ENCODE data around the gene IL10RB. TPM values are rescaled to one million over a fixed set of nuclear protein-coding genes. Genes with fewer than 3 reads are reported as not detected.

The IL10RB gene
- polyA plus RNA-seq, 4 donors = 30.9 to 90.6 (median 44.0) TPM

GRCh38 chr21:33334824-33335223, 68.7 kb downstream of the IL10RB start:
- Histone ChIP-seq H3K4me3 (ENCODE audit: low read depth in 1 of 3, low read length in 3 of 3) (no peak overlapping the region), H3K27me3 (ENCODE audit: control insufficient read depth in 3 of 3, insufficient read depth in 3 of 3, low read length in 3 of 3) (no peaks in the 10 kb centered on the region), H3K36me3 (ENCODE audit: control insufficient read depth in 3 of 3, insufficient read depth in 2 of 3, low read depth in 1 of 3, low read length in 3 of 3) (peaks cover 0 to 34% (median 3%) of the 10 kb centered on the region in 3 donors), H3K9me3 (ENCODE audit: control insufficient read depth in 2 of 2, insufficient read depth in 1 of 2, low read depth in 1 of 2, low read length in 1 of 2) (peaks cover 0 to 22% of the 10 kb centered on the region in 2 donors), H3K4me1 (ENCODE audit: control insufficient read depth in 3 of 3, insufficient read depth in 2 of 3, low read depth in 1 of 3, low read length in 2 of 3) (peaks cover 0 to 1% (median 0%) of the 10 kb centered on the region in 3 donors), H3K27ac (ENCODE audit: low read depth in 1 of 3, low read length in 2 of 3) (no peak overlapping the region)
- 74 to 86% (median 80%) methylated on average over 2 of the region's 2 CpGs for WGBS, 3 donors
- FAIRE-seq (no peak), DNase-seq (no peak)

- Histone ChIP-seq H3K36me3 (ENCODE audit: control insufficient read depth in 3 of 3, insufficient read depth in 2 of 3, low read depth in 1 of 3, low read length in 3 of 3) (peaks cover 4 to 38% (median 13%) of the 10 kb centered on the region in 3 donors), H3K4me3 (ENCODE audit: low read depth in 1 of 3, low read length in 3 of 3) (no peak overlapping the region), H3K27me3 (ENCODE audit: control insufficient read depth in 3 of 3, insufficient read depth in 3 of 3, low read length in 3 of 3) (no peaks in the 10 kb centered on the region), H3K27ac (ENCODE audit: low read depth in 1 of 3, low read length in 2 of 3) (no peak overlapping the region), H3K9me3 (ENCODE audit: control insufficient read depth in 2 of 2, insufficient read depth in 1 of 2, low read depth in 1 of 2, low read length in 1 of 2) (peaks cover 0 to 5% of the 10 kb centered on the region in 2 donors), H3K4me1 (ENCODE audit: control insufficient read depth in 3 of 3, insufficient read depth in 2 of 3, low read depth in 1 of 3, low read length in 2 of 3) (no peaks in the 10 kb centered on the region)
- DNase-seq (no peak), FAIRE-seq (no peak)
- 92 to 98% (median 97%) methylated on average over 1 of the region's 1 CpG for WGBS, 3 donors
Observed at GRCh38 chr21:33339135-33339534, 73.0 kb downstream of the IL10RB start.

GRCh38 chr21:33339918-33340317, 73.8 kb downstream of the IL10RB start:
- H3K36me3 ChIP-seq (ENCODE audit: control insufficient read depth in 3 of 3, insufficient read depth in 2 of 3, low read depth in 1 of 3, low read length in 3 of 3) = peaks cover 4 to 36% (median 13%) of the 10 kb centered on the region in 3 donors
- DNase-seq = no peak
- H3K4me3 ChIP-seq (ENCODE audit: low read depth in 1 of 3, low read length in 3 of 3) = no peak overlapping the region
- 47 to 68% (median 60%) methylated on average over 2 of the region's 2 CpGs for WGBS, 3 donors
- FAIRE-seq = no peak
- H3K27ac ChIP-seq (ENCODE audit: low read depth in 1 of 3, low read length in 2 of 3) = no peak overlapping the region
- no peaks in the 10 kb centered on the region for H3K9me3 ChIP-seq (ENCODE audit: control insufficient read depth in 2 of 2, insufficient read depth in 1 of 2, low read depth in 1 of 2, low read length in 1 of 2)
- H3K27me3 ChIP-seq (ENCODE audit: control insufficient read depth in 3 of 3, insufficient read depth in 3 of 3, low read length in 3 of 3) = no peaks in the 10 kb centered on the region
- H3K4me1 ChIP-seq (ENCODE audit: control insufficient read depth in 3 of 3, insufficient read depth in 2 of 3, low read depth in 1 of 3, low read length in 2 of 3) = no peaks in the 10 kb centered on the region

GRCh38 chr21:33345751-33346238, 79.6 kb downstream of the IL10RB start:
- FAIRE-seq (no peak), DNase-seq (no peak)
- Histone ChIP-seq H3K36me3 (ENCODE audit: control insufficient read depth in 3 of 3, insufficient read depth in 2 of 3, low read depth in 1 of 3, low read length in 3 of 3) (peaks cover 4 to 41% (median 21%) of the 10 kb centered on the region in 3 donors), H3K4me1 (ENCODE audit: control insufficient read depth in 3 of 3, insufficient read depth in 2 of 3, low read depth in 1 of 3, low read length in 2 of 3) (no peaks in the 10 kb centered on the region), H3K27me3 (ENCODE audit: control insufficient read depth in 3 of 3, insufficient read depth in 3 of 3, low read length in 3 of 3) (no peaks in the 10 kb centered on the region), H3K9me3 (ENCODE audit: control insufficient read depth in 2 of 2, insufficient read depth in 1 of 2, low read depth in 1 of 2, low read length in 1 of 2) (no peaks in the 10 kb centered on the region), H3K27ac (ENCODE audit: low read depth in 1 of 3, low read length in 2 of 3) (no peak overlapping the region), H3K4me3 (ENCODE audit: low read depth in 1 of 3, low read length in 3 of 3) (no peak overlapping the region)
- 91 to 95% (median 92%) methylated on average over 5 of the region's 5 CpGs for WGBS, 3 donors

Other genes starting within 250 kb of the IL10RB start
- gene OLIG2, start 240.4 kb upstream of the IL10RB start, polyA plus RNA-seq = under 1 TPM in 1 of 4 donors, not detected in 3; 0.01 TPM
- gene OLIG1, start 196.2 kb upstream of the IL10RB start, polyA plus RNA-seq = not detected
- gene IFNAR2, start 36.4 kb upstream of the IL10RB start, polyA plus RNA-seq = 10 to 100 TPM in 3 of 4 donors, 1 to 10 TPM in 1; 4.9 to 29.7 (median 14.2) TPM
- 10 to 100 TPM in 2 of 4 donors, 1 to 10 TPM in 2; 6.0 to 31.0 (median 17.3) TPM for gene IFNAR1, start 58.6 kb downstream of the IL10RB start, polyA plus RNA-seq
- 100 to 1,000 TPM in 1 of 4 donors, 10 to 100 TPM in 3; 42.8 to 121 (median 68.8) TPM for gene IFNGR2, start 137.0 kb downstream of the IL10RB start, polyA plus RNA-seq
- 10 to 100 TPM; 22.2 to 54.3 (median 50.1) TPM for gene TMEM50B, start 213.6 kb downstream of the IL10RB start, polyA plus RNA-seq
- 1 to 10 TPM; 1.6 to 3.1 (median 2.1) TPM for gene DNAJC28, start 225.3 kb downstream of the IL10RB start, polyA plus RNA-seq

Data from small intestine (tissue), 7 donors.